Activated CD8-positive, alpha-beta memory T cell treated with anti-CD3 and anti-CD28 coated beads for 24 hours (primary cell): ENCODE results near the gene SEC16B.

Experiments
- DNase-seq: peaks from one replicate; pipeline ENCODE4 v3.0.0-alpha.2; 2020

The SEC16B gene

DNA sequence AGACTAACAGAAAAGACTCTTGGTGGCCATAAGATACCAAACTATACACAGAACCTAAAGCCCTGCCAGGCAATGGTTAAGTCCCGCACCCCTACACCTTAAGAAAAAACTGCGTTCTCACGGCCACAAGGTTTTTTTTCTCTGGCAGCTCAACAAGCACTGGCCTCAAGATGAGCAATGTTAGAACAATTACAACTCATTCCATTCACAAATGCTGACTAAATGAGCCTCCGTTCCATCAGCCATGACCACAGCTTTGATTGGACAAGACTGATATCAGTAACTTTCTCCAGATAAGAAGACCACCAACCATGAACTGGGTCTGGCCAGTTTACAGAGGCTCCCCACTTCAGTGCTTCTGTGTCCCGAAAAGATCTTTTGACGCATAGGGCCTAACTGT lies 31.9 kb downstream of the SEC16B start:
- no peak for DNase-seq

DNA sequence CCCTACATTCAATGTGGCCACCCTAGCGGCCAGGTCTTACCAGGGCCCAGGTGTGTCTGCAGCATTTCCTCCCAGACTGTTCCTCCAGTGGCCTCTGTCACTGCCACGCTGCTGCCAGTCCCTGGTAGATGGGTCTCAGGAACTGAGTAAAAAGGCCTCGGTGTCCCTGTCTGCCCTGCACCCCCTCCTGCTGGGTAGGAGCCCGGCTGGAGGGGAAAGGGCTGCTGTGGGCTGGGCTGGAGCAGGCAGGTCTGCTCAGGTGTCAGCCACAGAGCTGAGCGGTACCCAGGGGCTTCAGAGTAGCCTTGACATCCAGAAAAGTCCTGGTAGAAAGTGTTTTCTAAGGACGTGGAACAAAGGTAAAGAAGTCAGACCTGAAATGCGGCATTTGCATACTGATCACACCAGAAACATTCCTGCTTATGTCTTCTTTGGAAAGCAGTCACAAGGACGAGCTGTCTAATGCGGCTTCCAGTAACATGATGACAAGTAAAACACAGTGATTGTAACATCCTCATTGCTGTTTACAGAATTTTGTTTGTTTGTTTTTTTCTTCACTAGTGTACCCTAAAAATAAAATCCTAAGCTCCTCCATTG lies 32.6 kb downstream of the SEC16B start:
- no peak for DNase-seq

DNA sequence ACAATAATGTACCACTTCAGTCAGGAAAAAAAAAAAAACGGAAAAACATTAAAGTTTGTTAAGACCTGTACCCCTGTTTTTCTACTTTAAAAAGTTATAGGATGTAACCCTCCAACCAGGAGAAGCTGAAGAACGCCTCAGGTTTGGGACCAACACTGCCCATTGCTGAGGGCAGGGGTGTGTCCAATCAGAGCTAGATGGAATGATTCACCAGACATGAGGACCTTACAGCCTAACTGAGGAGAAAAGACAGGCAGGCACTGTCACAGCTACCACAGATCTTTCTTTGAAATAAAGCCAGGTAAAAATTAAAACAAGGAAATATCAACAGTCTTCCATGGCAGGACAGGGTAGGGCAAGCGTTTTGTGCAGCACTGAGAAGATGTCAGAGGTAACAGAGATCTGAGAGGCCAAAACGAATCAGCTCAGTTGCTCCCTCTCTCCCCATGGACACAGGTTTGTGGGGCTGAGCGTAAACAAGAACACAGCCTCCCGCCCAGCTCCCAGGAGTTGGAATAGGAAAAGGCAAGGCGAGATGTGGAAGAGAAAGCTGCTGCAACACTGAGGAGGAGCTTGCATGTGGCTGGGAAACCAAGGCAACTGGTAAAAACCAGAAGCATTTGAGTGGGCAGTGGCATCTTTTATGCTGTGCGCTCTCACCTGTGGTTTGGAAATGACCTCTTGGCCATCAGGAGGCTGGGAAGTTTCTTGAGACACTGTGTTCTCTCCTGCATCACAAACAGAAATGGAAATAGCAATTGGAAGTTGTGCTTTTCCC lies 34.0 kb downstream of the SEC16B start:
- no peak for DNase-seq

DNA sequence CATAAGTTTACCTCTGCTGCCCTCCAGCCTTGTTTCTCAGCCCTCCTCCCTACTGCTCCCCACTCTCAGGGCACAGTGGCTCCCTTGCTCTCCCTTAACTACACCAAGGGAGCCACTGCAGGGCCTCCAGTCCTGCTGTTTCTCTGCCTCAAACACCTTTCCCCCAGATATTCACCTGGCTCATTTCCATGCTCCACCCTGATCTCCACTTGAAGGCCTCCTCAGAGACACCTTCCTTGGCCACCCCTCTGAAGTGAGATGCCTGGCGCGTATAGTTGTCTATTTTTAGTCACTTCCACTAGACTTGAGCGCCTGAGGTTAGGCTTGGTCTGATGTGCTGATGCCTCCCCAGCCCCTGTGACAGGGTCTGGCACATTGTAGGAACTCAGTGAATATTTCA lies 34.9 kb downstream of the SEC16B start:
- no peak for DNase-seq

DNA sequence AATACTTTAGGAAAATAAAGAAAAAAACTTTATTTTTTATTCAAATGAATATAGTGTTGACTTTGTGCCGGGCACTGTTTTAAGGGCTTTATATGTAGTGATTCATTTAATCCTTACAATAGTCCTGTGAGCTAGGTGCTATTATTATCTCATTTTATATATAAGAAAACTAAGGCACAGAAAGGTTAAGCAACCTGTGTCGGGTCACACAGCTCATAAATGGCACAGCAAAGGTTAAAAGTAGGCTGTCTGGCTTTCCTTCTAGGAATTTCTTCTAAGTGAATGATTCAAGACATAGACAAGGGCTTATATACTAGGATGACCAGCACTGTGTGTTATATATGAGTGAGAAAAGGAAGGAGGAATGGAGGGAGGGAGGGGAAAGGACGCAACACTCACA lies 35.4 kb downstream of the SEC16B start:
- DNase-seq, result no peak

DNA sequence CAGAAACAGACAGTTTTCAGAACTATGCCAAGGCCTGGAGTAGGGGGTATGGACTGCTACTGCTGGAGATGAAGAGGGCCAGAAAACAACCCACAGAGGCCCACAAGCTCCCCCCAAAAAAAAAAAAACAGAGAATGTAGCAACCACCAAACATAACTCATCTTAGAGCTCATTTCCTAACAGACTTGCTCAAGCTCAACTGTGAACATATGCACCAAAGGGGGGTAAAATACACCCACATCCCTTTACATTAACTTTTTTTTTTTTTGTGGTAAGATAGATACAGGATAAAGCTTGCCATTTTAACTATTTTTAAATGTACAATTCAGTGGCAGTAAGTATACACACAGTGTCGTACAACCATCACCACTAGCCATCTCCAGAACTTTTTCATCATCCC lies 36.0 kb downstream of the SEC16B start:
- no peak for DNase-seq

DNA sequence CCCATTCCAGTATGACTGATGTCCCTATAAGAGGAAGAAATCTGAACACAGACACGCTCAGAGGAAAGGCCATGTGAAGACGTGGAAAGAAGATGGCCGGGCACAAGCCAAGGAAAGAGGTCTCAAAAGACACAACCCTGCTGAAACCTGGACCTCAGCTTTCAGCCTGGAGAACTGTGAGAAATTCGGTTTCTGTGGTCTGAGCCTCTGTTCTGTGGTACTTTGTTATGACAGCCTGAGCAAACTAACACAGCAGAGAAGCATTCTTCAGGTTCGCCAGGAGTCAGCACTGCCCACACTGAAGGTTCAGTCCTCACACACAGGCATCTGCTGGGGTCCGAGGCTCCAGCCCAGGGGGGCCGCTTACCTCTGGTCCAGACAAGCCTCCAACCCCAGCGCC lies 37.7 kb downstream of the SEC16B start:
- DNase-seq, result no peak

DNA sequence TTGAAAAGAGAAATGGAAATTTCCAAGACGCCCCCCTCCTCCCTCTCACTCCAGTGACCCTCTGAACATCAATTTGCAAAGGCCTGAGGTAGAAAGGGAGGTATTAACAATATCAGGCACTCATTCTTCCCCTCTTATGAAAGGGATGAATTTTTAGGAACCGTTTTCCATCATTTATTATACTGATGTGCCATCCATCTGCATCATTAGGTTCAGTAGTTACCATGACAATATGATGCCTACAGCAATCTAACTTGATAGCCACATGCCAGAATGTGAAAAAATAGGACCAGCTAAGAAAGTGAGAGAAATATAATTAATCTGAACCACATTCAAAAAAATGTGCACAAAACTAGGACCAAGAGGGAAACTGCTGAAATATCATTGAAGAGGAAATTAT lies 40.9 kb downstream of the SEC16B start:
- DNase-seq, result no peak

DNA sequence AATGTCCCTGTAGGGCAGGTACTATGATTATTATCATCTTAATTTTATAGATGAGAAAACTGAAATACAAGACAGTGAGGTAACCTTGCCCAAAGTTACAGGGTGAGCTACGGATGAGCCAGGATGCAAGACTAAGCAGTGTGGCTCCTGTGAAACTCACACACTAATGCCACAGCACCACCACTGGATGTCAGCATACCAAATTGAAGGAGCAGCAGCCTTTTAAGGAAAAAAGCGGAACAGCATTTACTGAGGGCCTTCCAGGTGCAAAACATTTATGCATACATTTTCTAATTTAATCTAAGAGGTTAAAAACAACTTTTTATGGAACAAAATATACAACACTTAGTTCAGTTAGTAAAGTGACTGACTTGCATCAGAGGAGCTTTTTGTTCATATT lies 41.7 kb downstream of the SEC16B start:
- DNase-seq, result no peak

DNA sequence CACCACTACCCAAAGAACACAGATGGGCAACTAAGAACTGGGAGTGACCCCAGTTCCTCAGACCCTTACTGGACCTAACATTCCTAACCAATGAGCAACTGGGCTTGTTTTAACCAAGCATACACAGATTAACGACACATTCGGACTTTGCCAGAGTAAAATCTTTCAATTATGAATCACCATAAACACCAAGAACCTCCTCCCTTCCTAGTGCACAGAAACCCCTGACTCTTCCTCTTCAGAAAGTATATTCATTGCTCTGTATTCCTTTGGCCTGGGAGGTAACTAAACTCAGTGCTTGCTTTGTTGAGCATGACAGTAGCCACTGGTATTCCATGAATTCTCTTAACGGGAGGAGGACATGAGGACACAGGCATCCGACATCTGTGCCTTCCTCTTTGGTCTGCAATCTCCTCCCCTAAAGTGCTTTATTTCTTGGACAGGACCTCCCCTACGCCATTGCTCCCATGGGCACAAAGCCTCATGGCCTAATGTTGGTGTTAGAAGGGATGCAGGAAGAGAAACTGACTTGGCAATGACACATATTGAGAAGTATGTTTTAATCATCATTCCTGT lies 42.7 kb downstream of the SEC16B start:
- DNase-seq, result no peak

DNA sequence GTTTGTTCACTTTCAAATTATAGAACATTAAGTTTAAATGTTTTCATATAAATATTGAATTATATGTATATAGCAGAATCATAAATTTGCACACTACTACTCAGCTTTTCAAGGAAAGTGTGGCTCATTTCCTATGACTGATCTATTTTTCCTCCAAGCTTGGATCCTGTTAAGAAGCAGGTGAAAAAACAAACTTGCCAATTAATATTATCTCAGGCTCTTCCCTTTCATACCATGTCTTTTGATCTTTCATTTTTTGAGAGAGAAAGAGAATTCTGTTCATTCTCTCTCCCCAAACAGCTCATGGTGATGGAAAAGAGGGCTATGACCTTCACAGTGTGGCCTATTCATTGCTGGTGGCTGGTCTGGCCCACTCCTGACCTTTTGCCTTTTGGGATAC lies 43.7 kb downstream of the SEC16B start:
- no peak for DNase-seq

DNA sequence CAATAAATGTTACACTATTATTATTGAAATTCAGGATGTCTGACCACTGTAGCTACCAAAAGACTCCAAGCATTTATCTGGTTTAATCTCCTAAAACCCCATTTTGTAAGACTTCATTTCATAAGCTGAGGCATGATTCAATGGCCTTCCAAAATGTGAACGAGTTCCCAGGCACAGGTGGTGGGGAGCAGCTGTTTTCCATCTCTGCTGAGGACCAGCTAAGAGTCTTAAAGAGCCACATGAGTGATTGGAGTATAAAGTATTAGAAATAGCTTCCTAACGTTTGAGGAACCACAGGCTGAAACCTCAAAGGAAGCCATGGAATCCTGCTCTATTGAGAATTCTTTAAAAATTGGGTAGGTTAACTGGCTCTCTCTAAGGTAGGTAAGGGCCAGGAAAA lies 44.9 kb downstream of the SEC16B start:
- DNase-seq, result no peak

DNA sequence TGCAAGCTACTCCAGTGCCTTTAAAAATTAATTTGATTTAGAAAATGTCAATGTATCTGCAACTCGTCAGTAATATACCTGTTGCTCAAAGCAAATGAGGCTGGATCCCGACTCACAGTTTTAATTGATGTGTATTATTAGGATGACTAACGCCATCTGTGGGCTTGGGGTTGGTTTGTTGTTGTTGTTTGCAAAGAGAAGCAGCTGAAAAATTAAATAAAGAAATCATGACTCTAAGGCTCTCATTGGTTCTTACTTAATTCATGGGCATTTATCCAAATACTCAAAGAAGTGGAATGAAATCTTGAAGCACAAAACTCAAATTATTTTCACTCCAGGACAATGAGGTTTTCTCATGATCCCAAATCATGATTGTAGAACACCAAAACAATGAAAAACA lies 46.4 kb downstream of the SEC16B start:
- DNase-seq, result no peak

DNA sequence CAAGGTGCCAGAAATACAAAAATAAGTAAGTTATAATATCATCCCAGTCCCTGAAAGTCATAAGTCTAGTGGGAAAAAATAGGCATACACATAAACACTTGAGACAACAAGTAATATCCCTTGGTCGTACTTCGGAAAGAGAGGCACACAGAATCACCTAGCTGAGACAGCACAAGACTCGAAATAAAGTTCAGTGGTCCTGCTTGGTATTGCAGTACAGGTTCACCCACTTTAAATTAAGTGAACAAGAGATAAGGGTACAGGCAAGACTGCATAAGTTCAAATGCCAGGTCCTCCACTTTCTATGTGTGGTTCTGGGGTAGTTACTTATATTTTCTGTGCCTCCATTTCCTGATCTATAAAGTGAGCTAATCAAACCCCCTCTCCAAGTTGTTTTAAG lies 47.6 kb downstream of the SEC16B start:
- DNase-seq, result no peak

DNA sequence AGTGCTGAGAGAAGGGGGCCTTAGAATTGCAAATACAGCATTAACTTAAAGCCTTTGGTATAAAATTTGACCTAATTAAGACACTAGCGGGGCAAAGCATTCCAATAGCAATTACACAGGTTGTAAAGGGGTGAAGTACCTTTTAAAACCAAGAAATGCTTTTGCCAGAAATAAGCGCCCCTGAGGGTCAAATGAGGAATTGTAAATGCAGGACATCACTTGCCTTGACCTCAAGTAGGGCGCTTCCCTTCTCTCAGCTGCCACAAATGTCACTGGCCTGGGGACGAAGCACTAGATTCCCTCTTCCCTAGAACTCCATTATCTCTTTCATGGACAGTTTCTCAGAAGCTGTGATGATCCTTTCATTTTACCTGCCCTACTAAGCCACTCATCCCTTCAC lies 48.3 kb downstream of the SEC16B start:
- no peak for DNase-seq

DNA sequence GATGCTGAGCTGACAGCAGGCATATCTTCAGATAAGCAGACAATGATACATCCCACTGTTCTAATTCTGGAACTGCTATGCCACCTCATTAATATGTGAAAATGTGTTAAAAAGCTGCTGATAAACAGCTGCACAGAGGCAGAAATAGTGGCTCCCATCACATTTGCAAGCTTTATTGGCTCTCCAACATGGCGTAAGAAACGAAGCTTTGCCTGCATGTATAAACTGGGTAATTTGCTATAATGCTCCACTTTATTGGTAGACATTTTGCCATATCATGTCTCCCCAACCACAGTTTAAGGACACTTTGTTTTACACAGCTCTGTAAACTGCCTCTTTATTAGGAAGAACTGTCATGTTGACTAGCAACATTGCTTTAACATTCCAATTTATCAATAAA lies 49.8 kb downstream of the SEC16B start:
- DNase-seq, result no peak

DNA sequence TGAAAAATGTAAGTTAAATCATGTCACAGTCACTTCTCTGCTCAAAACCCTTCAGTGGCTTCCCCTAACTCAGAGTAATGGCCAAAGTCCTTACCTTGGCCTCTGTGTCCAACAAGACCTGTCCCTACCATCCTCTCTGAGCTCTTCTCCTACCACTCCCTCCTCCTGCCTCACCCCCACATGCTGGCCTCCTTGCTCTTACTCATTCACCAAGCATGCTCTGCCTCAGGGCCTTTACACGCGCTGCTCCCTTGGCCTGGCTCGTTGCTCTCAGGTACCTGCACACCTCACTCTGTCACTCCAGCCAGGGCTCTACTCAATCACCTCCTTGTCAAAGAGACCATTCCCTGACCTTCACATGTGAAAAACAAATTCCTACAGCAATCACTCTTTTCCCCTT lies 54.2 kb downstream of the SEC16B start:
- DNase-seq, result no peak

DNA sequence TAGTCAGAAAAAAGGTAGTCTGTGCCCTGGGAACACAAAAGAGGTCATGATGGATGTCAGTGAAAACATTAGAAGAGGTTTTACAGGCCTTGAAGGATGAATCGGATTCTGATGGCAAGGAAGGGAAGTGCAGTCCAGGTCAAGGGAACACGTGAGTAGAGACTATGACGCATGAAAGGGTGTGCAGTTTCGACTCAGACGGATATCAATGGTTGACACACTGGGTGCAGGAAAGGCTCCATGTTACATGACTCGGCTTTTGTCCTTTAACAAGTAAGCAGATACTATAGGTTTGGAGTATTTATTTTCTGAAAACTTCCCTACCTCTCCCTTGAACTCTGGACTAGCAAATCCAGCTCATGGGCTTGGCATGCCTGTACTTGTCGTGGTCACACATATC lies 55.3 kb downstream of the SEC16B start:
- DNase-seq, result no peak

DNA sequence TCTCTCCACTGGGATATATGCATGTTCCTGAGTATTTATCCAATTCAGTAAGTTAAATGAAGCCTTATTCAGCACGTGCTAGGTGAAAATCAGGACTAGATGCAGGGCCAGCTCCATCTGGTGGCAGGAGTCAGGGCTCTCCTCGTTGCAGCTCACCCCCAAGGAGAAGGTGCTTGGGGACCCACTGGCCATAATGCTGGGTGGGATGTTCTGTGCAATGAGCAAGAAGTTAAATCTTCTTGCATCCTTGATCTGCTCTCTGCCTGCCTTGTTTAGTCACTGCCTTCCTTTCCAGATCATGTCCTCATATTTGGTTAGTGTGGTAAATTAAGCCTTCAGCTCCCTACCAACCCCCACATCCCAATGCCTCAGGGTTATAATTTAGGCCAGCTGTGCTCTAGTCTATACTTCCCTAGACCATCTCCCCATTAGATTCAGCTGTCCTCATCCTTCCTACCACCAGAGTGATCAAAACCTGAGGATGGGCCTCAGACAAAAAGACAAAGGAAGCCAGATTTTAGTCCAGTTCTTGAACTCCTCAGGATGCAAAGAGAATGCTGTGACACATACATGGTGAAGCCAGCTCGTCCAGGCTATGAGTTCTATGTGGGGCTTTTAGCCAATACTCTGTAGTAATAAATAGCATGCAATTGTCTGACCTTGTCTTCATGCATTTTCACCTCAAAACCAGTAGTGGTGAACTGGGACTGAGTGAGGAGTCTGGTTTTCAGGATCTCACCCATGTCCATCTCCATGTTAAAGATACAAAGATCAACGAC lies 55.9 kb downstream of the SEC16B start:
- DNase-seq, result no peak

DNA sequence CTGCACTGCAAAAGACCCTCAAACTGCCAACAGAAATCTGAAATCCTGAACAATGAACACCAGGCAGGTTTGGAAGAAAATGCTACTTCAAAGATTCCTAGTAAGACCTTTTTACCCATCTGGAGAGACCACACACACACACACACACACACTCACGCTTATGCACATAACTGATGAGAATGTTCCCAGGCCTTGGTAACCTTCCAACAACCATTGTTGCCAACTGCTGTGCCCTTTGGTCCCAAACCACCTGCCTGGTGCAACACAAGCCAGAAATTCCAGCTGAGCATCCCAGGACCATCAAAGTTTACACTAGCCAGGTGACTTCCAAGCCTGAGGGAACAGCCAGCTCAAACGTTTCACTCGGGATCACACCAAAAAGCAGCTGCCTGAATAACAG lies 56.9 kb downstream of the SEC16B start:
- no peak for DNase-seq

DNA sequence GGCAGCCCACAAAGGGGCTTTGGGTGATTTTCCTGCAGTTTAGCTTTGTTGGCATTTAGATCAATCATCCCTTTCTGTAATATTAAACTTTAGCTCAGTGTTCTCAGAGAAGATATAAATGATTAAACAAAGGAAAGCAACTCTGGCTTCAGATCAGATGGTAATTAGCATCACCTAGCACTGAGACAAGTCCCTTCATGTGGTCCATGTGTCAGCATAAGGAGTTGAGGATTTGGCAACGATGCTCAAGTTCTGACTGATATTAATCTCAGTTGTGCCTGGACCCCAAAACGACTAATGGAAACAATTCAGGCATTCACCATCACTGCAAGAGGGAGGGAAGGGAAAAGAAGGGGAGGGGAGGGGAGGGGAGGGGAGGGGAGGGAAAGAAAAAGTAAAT lies 60.4 kb downstream of the SEC16B start:
- DNase-seq, result no peak

DNA sequence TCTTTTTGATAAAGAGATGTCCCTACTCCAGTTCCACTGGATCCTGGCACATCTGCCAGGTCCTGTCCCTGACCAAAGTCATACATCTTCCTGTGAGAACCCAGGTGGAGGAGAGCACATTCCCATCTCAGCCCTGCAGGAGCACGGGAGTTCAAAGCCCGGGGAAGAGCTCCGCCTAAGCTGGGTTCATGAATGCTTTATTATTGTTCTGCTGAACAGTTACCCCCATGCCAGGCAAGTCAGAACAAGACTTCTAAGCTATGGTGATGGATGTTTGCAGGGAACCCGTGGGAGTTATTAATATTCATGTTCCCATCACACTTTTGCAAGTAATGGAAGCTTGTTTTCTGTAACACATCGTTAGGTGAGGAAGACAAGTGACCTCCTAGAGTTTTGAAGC lies 62.9 kb downstream of the SEC16B start:
- DNase-seq, result no peak

DNA sequence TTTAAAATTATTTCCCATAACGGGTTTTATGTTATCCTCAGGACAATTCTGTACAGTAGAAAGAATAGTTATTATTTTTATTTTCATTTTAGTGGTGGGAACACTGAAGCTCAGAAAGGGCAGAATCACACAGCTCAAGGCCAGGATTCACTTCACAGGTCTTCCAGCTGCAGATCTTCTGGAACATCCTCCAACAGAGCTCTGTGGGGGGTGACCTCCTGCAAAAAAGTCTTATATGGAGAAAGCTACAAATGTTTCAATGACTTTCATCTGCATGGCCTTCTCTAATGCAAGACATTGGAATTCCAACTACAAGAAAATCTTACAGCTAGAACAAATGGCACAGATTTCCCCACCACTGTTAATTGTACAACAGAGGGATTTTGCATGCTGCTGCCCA lies 64.2 kb downstream of the SEC16B start:
- DNase-seq, result no peak

DNA sequence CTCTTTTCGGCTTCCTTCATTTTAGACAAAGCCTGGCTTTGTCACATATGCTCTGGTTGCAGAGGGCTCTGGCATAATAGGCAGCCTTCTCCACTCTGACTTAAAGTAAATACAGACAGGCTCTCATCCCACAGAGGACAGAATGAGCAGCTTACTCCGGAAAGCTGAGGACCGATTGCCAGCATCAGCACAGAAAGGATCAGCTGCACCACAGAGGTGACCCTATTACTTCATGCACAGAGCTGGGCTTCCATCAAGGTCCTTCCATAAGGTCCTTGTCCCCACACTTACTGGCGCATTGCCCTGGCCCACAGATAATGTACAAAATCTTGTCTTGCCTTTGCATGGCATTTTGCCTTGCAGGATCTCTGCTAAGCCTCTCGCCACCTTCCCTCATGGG lies 67.6 kb downstream of the SEC16B start:
- no peak for DNase-seq
